ENCODE measurements around the gene PARVB.

DNA sequence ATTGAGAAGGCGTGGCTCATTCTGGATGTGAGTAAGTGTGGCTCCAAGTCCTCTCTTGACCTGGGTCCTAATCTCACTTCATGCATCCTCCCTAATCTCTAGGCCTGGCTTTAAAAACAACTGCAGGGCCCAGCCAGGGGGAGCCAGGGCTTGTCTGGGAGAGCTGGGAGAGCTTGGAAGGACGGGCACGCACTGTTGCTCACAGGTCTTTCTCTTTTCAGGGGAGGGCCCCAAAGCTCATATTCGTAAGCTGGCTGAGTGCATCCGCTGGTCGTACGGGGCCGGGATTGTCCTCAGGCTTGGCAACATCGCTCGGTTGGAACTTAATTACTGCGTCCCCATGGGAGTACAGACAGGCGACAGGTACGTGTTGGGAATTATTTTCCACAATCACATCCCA is 34.1 kb upstream of the PARVB start:
- TF ChIP-seq, protein P1, sequence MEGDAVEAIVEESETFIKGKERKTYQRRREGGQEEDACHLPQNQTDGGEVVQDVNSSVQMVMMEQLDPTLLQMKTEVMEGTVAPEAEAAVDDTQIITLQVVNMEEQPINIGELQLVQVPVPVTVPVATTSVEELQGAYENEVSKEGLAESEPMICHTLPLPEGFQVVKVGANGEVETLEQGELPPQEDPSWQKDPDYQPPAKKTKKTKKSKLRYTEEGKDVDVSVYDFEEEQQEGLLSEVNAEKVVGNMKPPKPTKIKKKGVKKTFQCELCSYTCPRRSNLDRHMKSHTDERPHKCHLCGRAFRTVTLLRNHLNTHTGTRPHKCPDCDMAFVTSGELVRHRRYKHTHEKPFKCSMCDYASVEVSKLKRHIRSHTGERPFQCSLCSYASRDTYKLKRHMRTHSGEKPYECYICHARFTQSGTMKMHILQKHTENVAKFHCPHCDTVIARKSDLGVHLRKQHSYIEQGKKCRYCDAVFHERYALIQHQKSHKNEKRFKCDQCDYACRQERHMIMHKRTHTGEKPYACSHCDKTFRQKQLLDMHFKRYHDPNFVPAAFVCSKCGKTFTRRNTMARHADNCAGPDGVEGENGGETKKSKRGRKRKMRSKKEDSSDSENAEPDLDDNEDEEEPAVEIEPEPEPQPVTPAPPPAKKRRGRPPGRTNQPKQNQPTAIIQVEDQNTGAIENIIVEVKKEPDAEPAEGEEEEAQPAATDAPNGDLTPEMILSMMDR (IDR thresholded peaks at IDR 0.05) = no peak
- no peak for TF ChIP-seq POLR2A (IDR thresholded peaks at IDR 0.05)

Measured in body of pancreas (tissue), 4 donors.